CD4-positive, alpha-beta memory T cell (primary cell): Measurements from ENCODE around the gene SRGAP3. TPM values are rescaled to one million over a fixed set of nuclear protein-coding genes. Genes with fewer than 3 reads are reported as not detected.
"Not testable (repeated sequence)": the region's sequence is repeated elsewhere in the genome, so short reads cannot be mapped to it uniquely, and the experiment has no call there.

Source experiments
- CTCF ChIA-PET: fragments of 350-600 bp; sonication (Branson Sonifier 250); formaldehyde crosslinking; loops from one replicate; lab custom pipeline; 2021; ENCODE audit warnings: inconsistent platforms; ENCODE audit not compliant: partially characterized antibody; lab: Charles Lee
- POLR2A ChIA-PET: fragments of 350-600 bp; sonication (Branson Sonifier 250); formaldehyde crosslinking; loops from one replicate; lab custom pipeline; 2021; ENCODE audit not compliant: partially characterized antibody; lab: Charles Lee
- DNase-seq, 5 donors: peaks; one replicate each; pipeline versions ENCODE4 v3.0.0 to v3.0.0-alpha.2; 2020 to 2022; ENCODE audit warnings: mixed read lengths in 1 of 5
- H3K27ac ChIP-seq: one replicate; pipeline ENCODE4 v1.7.0; 2013; ENCODE audit warnings: low read depth, low read length
- H3K27me3 ChIP-seq: 2 replicates; pipeline ENCODE4 v1.7.0; 2013; ENCODE audit warnings: mild to moderate bottlenecking, low read length, moderate library complexity; ENCODE audit not compliant: insufficient read depth
- H3K36me3 ChIP-seq: 2 replicates; pipeline ENCODE4 v1.7.0; 2013; ENCODE audit warnings: mild to moderate bottlenecking, low read length, moderate library complexity; ENCODE audit not compliant: insufficient read depth
- H3K4me1 ChIP-seq: 2 replicates; pipeline ENCODE4 v1.7.0; 2013; ENCODE audit warnings: mild to moderate bottlenecking, low read length, moderate library complexity; ENCODE audit not compliant: insufficient read depth
- H3K4me3 ChIP-seq, 2 donors: one replicate each; pipeline ENCODE4 v1.7.0; 2013; ENCODE audit warnings: low read length in 2 of 2, mild to moderate bottlenecking in 1 of 2
- H3K9me3 ChIP-seq, 2 donors: one replicate each; pipeline ENCODE4 v1.7.0; 2013; ENCODE audit warnings: low read length in 2 of 2, control low read depth in 1 of 2; ENCODE audit not compliant: control insufficient read depth in 1 of 2
- H3K27ac Mint-ChIP-seq, 7 donors: one replicate each; pipeline ENCODE4 v1.8.0; 2020 to 2021; ENCODE audit warnings: mixed read lengths in 7 of 7, mild to moderate bottlenecking in 6 of 7, inconsistent platforms in 3 of 7, moderate library complexity in 3 of 7
- H3K27me3 Mint-ChIP-seq, 2 donors: one replicate each; pipeline ENCODE4 v1.8.0; 2020 to 2021; ENCODE audit warnings: mixed read lengths in 2 of 2
- H3K36me3 Mint-ChIP-seq, 2 donors: one replicate each; pipeline ENCODE4 v1.8.0; 2020 to 2021; ENCODE audit warnings: mixed read lengths in 2 of 2, inconsistent platforms in 1 of 2, mild to moderate bottlenecking in 1 of 2
- H3K4me1 Mint-ChIP-seq, 4 donors: one replicate each; pipeline ENCODE4 v1.8.0; 2020 to 2021; ENCODE audit warnings: mixed read lengths in 4 of 4, mild to moderate bottlenecking in 1 of 4
- H3K4me3 Mint-ChIP-seq, 8 donors: one replicate each; pipeline ENCODE4 v1.8.0; 2020 to 2021; ENCODE audit warnings: mixed read lengths in 8 of 8, mild to moderate bottlenecking in 7 of 8, moderate library complexity in 6 of 8, inconsistent platforms in 3 of 8
- H3K9me3 Mint-ChIP-seq, 8 donors: one replicate each; pipeline ENCODE4 v1.8.0; 2020 to 2021; ENCODE audit warnings: mixed read lengths in 8 of 8, mild to moderate bottlenecking in 5 of 8, inconsistent platforms in 3 of 8, moderate library complexity in 1 of 8
- intact Hi-C: fragments of 100-400 bp; cut with micrococcal nuclease; formaldehyde crosslinking; loops from one replicate; pipeline ENCODE4 v1.15.1; 2023
- polyA plus RNA-seq, 2 donors: library from polyadenylated mRNA; unstranded; fragments of 300-500 nt; fragmentation: Illumina TruSeq; gene quantifications; one replicate each; pipeline ENCODE4 v1.2.3, GENCODE V29; 2021
- total RNA-seq, 2 experiments: library from RNA; stranded (reverse); gene quantifications; one replicate each; pipeline ENCODE4 v1.2.3, GENCODE V29; 2021

The SRGAP3 gene
- total RNA-seq (1 to 10 TPM; 2.2 to 2.4 TPM), polyA plus RNA-seq (1 to 10 TPM in 1 of 2 donors, under 1 TPM in 1; 0.35 to 1.2 TPM)

DNA sequence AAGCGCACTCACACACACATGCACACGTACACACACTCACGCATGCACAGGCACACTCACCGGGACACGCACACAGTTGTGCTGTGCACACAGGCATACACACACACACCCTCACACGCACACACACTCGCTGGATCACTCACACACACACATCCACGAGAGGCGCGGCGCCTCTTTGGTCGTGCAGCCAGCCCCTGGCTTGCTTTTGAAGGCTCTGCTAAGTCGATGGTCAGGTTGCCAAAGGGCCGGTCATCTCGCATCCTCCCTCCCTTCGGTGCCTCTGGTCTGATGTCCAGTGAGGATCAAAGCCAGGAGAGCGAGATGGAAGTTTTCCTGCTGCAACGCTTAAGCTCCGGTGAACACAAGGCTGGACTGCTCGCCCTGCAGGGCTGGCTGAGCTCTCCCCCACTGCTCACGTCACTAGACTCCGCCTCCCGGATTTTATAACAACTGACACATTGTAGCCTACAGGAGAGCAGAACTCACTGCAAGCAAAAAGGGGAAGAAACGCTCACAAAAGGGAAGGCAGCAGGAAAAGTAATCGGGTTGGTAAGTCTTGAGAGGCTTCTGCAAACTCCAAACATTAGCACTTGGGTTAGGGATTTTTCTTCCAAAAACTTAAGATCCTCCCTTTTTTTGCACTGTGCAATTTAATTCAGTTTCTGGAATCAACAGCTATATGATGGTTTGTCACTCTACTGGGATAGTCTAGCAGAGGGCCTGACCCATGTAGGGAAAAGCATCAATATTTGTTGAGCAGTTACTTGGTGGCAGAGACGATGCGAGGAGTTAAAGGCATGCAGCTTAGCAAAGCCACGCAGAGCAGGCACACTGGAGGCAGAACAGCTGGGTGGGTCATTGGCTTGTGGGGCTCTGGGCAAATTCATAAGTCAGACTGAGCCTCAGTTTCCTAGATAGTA lies at the start of gene SRGAP3:
TSS of gene SRGAP3 (minus strand) at position 374 of the 920 bp plus-strand sequence. CDS start 695 bp downstream, outside the sequence.
- CTCF ChIA-PET, result interaction anchor here (0.8 to 2.7 kb wide), 11 partner anchors 9 to 287 kb away, joined by 3 to 11 read pairs (median 3); partner anchors contain the start of gene RAD18
- Mint-ChIP-seq H3K27me3 (peaks cover 5 to 9% of the 10 kb centered on the region in 2 donors), H3K9me3 (no peaks in the 10 kb centered on the region), H3K27ac (peak within 1 kb of the TSS; percentile 17 to 81 (median 63)), H3K4me3 (peak within 1 kb of the TSS; percentile 82 to 94 (median 90)), H3K36me3 (no peaks in the 10 kb centered on the region), H3K4me1 (peaks cover 14 to 33% (median 19%) of the 10 kb centered on the region in 4 donors)
- DNase-seq, result peak; percentile 72 to 81 (median 77)
- H3K27me3 ChIP-seq, result no peaks in the 10 kb centered on the region
- H3K4me3 ChIP-seq, result peak within 1 kb of the TSS; percentile 55 to 64
- H3K27ac ChIP-seq, result no peak within 1 kb of the TSS
- POLR2A ChIA-PET, result interaction anchor here (0.7 kb wide), 1 partner anchor 81 kb away, joined by 4 read pairs; no protein-coding TSS in a partner anchor
- no peaks in the 10 kb centered on the region for H3K9me3 ChIP-seq
- H3K4me1 ChIP-seq, result peaks cover 20% of the 10 kb centered on the region
- no peaks in the 10 kb centered on the region for H3K36me3 ChIP-seq
- intact Hi-C loops, result loop anchor here (1.0 to 5.0 kb wide), 3 partner anchors 53 to 278 kb away; no protein-coding TSS in a partner anchor

DNA sequence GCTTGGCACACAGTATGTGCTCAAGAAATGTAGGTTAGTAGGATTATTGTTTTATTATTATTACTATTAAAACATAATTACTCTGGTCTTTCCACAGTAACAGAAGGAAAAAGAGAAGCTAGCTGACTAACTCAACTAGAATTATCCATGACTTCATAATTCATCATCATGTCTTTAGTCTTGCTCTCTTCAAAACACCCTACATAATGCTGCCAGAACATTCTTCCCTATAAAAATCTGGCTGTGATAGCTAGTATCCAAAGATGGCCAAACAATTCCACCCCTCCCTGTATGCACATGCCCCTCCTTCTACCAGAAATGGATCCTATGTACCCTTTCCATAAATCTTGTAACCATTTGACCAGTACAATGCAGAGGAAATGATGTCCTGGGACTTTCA lies 48.8 kb upstream of the SRGAP3 start:
- intact Hi-C loops, result no loop called here
- Mint-ChIP-seq H3K27ac (no peak overlapping the region), H3K9me3 (peaks cover 0 to 5% (median 0%) of the 10 kb centered on the region in 8 donors), H3K27me3 (peaks cover 9 to 20% of the 10 kb centered on the region in 2 donors), H3K4me3 (no peak overlapping the region), H3K36me3 (no peaks in the 10 kb centered on the region), H3K4me1 (peaks cover 4 to 8% (median 5%) of the 10 kb centered on the region in 4 donors)
- ChIA-PET CTCF (interaction anchor here (1.3 to 1.9 kb wide), 2 partner anchors 312 to 327 kb away, joined by 3 to 4 read pairs; no protein-coding TSS in a partner anchor), POLR2A (no interaction called here)
- Histone ChIP-seq H3K4me1 (peaks cover 7% of the 10 kb centered on the region), H3K27me3 (no peaks in the 10 kb centered on the region), H3K4me3 (no peak overlapping the region), H3K9me3 (no peaks in the 10 kb centered on the region), H3K27ac (no peak overlapping the region), H3K36me3 (no peaks in the 10 kb centered on the region)
- DNase-seq, result no peak

DNA sequence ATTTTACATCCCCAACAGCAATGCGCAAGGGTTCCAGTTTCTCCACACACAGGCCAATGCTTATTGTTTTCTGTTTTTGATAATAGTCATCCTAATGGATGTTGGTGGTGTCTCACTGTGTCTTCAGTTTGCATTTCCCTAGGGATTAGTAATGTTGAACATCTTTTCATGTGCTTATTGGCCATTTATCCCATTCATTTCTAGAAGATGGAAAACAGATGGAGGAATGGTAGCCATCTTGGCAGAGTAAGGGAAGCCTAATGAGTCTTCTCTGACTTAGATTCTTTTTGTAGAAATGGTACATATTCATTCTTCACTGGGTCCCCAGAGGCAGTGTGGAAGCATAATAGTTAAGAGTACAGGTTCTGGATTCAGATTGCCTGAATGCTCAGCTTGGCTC lies 46.8 kb upstream of the SRGAP3 start:
- H3K27me3 ChIP-seq, result no peaks in the 10 kb centered on the region
- Mint-ChIP-seq H3K27ac (no peak overlapping the region), H3K36me3 (no peaks in the 10 kb centered on the region), H3K27me3 (peaks cover 13 to 14% of the 10 kb centered on the region in 2 donors), H3K9me3 (peaks cover 0 to 5% (median 0%) of the 10 kb centered on the region in 8 donors), H3K4me3 (no peak overlapping the region), H3K4me1 (no peaks in the 10 kb centered on the region)
- H3K4me1 ChIP-seq, result no peaks in the 10 kb centered on the region
- POLR2A ChIA-PET, result no interaction called here
- no peak for DNase-seq
- intact Hi-C loops, result no loop called here
- no peak overlapping the region for H3K27ac ChIP-seq
- no peak overlapping the region for H3K4me3 ChIP-seq
- H3K36me3 ChIP-seq, result no peaks in the 10 kb centered on the region
- H3K9me3 ChIP-seq, result no peaks in the 10 kb centered on the region
- CTCF ChIA-PET, result interaction anchor here (1.9 kb wide), 1 partner anchor 325 kb away, joined by 4 read pairs; no protein-coding TSS in a partner anchor

DNA sequence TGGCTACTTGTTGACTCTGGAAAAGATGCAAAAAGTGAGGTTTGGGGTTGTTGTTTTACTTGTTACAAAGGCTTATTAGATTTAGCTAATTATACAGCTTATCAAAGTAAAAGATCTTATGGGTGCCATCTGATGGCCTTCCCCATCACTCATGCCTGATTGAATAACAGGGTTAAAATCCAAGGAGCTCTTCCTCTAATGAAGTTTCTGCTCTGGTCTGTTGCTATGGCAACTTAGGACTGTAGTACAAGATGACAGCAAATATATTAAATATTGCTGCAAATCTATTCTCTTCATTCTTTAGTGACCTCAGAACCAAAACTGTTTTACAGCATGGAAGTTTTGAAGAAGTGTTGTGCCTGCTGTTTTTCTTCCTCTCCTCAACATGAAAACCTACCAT lies 45.6 kb upstream of the SRGAP3 start:
- no peak overlapping the region for H3K4me3 ChIP-seq
- no peaks in the 10 kb centered on the region for H3K4me1 ChIP-seq
- Mint-ChIP-seq H3K4me1 (no peaks in the 10 kb centered on the region), H3K27me3 (peaks cover 9 to 17% of the 10 kb centered on the region in 2 donors), H3K4me3 (peak overlapping the region in 1 of 8 donors; percentile 7), H3K27ac (no peak overlapping the region), H3K9me3 (peaks cover 0 to 2% (median 0%) of the 10 kb centered on the region in 8 donors), H3K36me3 (no peaks in the 10 kb centered on the region)
- H3K36me3 ChIP-seq, result no peaks in the 10 kb centered on the region
- CTCF ChIA-PET, result interaction anchor here (1.5 kb wide), 1 partner anchor 8 kb away, joined by 7 read pairs; no protein-coding TSS in a partner anchor
- no peak overlapping the region for H3K27ac ChIP-seq
- intact Hi-C loops, result no loop called here
- no peak for DNase-seq
- no peaks in the 10 kb centered on the region for H3K9me3 ChIP-seq
- no peaks in the 10 kb centered on the region for H3K27me3 ChIP-seq
- POLR2A ChIA-PET, result no interaction called here

DNA sequence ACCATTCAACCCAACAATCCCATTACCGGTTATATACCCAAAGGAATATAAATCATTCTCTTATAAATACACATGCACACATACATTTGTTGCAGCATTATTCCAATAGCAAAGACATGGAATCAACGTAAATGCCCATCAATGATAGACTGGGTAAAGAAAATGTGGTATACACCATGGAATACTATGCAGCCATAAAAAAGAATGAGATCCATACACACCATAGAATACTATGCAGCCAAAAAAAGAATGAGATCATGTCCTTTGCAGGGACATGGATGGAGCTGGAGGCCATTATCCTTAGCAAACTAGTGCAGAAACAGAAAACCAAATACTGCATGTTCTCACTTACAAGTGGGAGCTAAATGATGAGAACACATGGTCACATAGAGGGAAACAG lies 44.5 kb upstream of the SRGAP3 start:
- POLR2A ChIA-PET, H3K27me3 ChIP-seq, H3K4me1 ChIP-seq, H3K27ac ChIP-seq, H3K36me3 Mint-ChIP-seq, H3K4me3 ChIP-seq, intact Hi-C loops, DNase-seq, H3K27ac Mint-ChIP-seq, H3K9me3 Mint-ChIP-seq, H3K9me3 ChIP-seq, H3K36me3 ChIP-seq, H3K4me3 Mint-ChIP-seq, H3K4me1 Mint-ChIP-seq: not testable (repeated sequence)
- CTCF ChIA-PET, result interaction anchor here (1.5 kb wide), 1 partner anchor 9 kb away, joined by 7 read pairs; no protein-coding TSS in a partner anchor
- peaks cover 12 to 20% of the 10 kb centered on the region in 2 donors for H3K27me3 Mint-ChIP-seq

DNA sequence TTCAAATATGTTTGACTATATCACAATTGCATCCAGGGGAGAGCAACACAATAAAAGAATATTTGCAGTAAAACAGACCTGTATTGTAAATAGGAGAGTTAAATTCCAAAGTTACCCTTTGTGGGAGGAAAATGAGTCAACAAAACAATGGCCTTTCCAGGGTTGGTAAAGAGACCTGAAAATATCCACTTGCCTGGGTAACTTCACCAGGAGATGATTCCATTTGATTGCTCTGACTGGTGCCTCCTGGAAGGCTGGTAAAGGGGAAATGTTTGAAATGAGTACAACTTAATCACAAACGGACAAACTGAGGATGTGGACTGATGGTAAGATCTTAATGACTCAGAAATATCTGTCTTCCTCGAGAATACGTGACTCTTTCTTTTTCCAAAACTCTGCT lies 43.6 kb upstream of the SRGAP3 start:
- Mint-ChIP-seq H3K4me3 (no peak overlapping the region), H3K27ac (no peak overlapping the region), H3K9me3 (peaks cover 0 to 5% (median under 1%) of the 10 kb centered on the region in 8 donors), H3K36me3 (no peaks in the 10 kb centered on the region), H3K27me3 (peaks cover 12 to 20% of the 10 kb centered on the region in 2 donors), H3K4me1 (no peaks in the 10 kb centered on the region)
- CTCF ChIA-PET, result no interaction called here
- Histone ChIP-seq H3K27me3 (no peaks in the 10 kb centered on the region), H3K36me3 (no peaks in the 10 kb centered on the region), H3K9me3 (no peaks in the 10 kb centered on the region), H3K27ac (no peak overlapping the region), H3K4me3 (no peak overlapping the region), H3K4me1 (no peaks in the 10 kb centered on the region)
- DNase-seq, result no peak
- intact Hi-C loops, result no loop called here
- POLR2A ChIA-PET, result no interaction called here

DNA sequence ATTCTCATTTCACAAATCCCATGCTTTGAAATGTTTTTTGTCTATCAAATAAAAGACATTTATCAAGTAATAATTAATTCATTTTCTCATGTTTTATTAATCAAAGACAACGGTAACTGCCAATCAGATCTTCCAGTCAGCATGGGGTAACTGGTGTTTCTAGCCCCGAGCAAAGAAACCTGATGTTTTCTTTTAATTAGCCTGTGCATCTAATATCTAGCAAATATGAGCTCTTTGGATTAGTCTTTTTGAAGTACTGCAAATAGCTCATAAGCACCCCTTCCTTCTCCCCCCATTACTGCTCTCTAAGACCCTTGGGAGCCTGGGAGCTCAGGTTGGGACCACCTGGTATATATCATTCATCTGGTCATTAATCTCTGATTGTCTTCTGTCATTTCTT lies 43.1 kb upstream of the SRGAP3 start:
- ChIA-PET CTCF (no interaction called here), POLR2A (no interaction called here)
- no peaks in the 10 kb centered on the region for H3K36me3 Mint-ChIP-seq

More for the DNA sequence above, 43.1 kb upstream of the SRGAP3 start:
- Histone ChIP-seq H3K27me3 (no peaks in the 10 kb centered on the region), H3K4me3 (no peak overlapping the region), H3K4me1 (no peaks in the 10 kb centered on the region), H3K27ac (no peak overlapping the region), H3K9me3 (no peaks in the 10 kb centered on the region), H3K36me3 (no peaks in the 10 kb centered on the region)
- intact Hi-C loops, result no loop called here
- H3K4me3 Mint-ChIP-seq, result no peak overlapping the region
- H3K9me3 Mint-ChIP-seq, result peaks cover 0 to 5% (median under 1%) of the 10 kb centered on the region in 8 donors
- H3K27me3 Mint-ChIP-seq, result peaks cover 12 to 20% of the 10 kb centered on the region in 2 donors
- no peak for DNase-seq
- H3K4me1 Mint-ChIP-seq, result no peaks in the 10 kb centered on the region
- H3K27ac Mint-ChIP-seq, result no peak overlapping the region
